Lower lobe of right lung (tissue), 2 donors: ENCODE results near the gene SIDT1. TPM values are rescaled to one million over a fixed set of nuclear protein-coding genes. Genes with fewer than 3 reads are reported as not detected.

Experiments
- ATAC-seq, 2 donors: fragments of 200-7000 bp; cut with Tn5 transposase; one replicate each; pipeline ENCODE4 v1.9.1; 2020 to 2022; ENCODE audit warnings: mild to moderate bottlenecking in 2 of 2, moderate library complexity in 2 of 2
- DNase-seq: peaks from one replicate; pipeline ENCODE4 v3.0.0-alpha.2; 2020
- H3K27ac ChIP-seq: fragments of 200-600 bp; one replicate; pipeline ENCODE4 v1.8.0; 2022
- H3K27me3 ChIP-seq: fragments of 200-600 bp; one replicate; pipeline ENCODE4 v1.8.0; 2022; ENCODE audit warnings: low read depth
- H3K36me3 ChIP-seq: fragments of 200-600 bp; one replicate; pipeline ENCODE4 v1.8.0; 2022; ENCODE audit warnings: mild to moderate bottlenecking
- H3K4me1 ChIP-seq: fragments of 200-600 bp; one replicate; pipeline ENCODE4 v1.8.0; 2022
- H3K4me3 ChIP-seq: fragments of 200-600 bp; one replicate; pipeline ENCODE4 v1.8.0; 2022; ENCODE audit warnings: mild to moderate bottlenecking
- H3K9me3 ChIP-seq: fragments of 200-600 bp; one replicate; pipeline ENCODE4 v1.8.0; 2022
- CTCF ChIP-seq: fragments of 200-600 bp; IDR thresholded peaks from one replicate; pipeline ENCODE4 v1.8.0; 2022; ENCODE audit warnings: antibody characterized with exemption, mild to moderate bottlenecking
- intact Hi-C: fragments of 100-400 bp; cut with DNase I; formaldehyde crosslinking; loops from one replicate; pipeline ENCODE4 v1.11.0; 2022
- total RNA-seq: library from RNA; stranded (reverse); fragmentation: NEBNext Ultra II Directional; extraction: Animal tissue kit (Norgen Biotek cat#: 25700); gene quantifications from one replicate; pipeline ENCODE4 v1.2.1, GENCODE V29; 2021
- donor health status: DM: no; HTN: yes; CAD: no; lungs with severe emphysema.

Gene SIDT1
- total RNA-seq, 1 donor from 2014 or later = 5.3 TPM

GRCh38 chr3:113615976-113616375, 83.6 kb downstream of the SIDT1 start:
- peaks cover 11% of the 10 kb centered on the region for H3K4me1 ChIP-seq
- intact Hi-C loops = no loop called here
- no peaks in the 10 kb centered on the region for H3K36me3 ChIP-seq
- H3K27me3 ChIP-seq = no peaks in the 10 kb centered on the region
- TF ChIP-seq CTCF = no peak
- no peak for ATAC-seq
- no peak for DNase-seq
- H3K27ac ChIP-seq = no peak overlapping the region
- no peak overlapping the region for H3K4me3 ChIP-seq
- H3K9me3 ChIP-seq = no peaks in the 10 kb centered on the region

- DNase-seq (no peak), ATAC-seq (no peak)
- H3K4me3 ChIP-seq = no peak overlapping the region
- peaks cover 11% of the 10 kb centered on the region for H3K4me1 ChIP-seq
- H3K27ac ChIP-seq = no peak overlapping the region
- H3K27me3 ChIP-seq = no peaks in the 10 kb centered on the region
- H3K9me3 ChIP-seq = no peaks in the 10 kb centered on the region
- intact Hi-C loops = no loop called here
- TF ChIP-seq CTCF = no peak
- H3K36me3 ChIP-seq = no peaks in the 10 kb centered on the region
Measured at GRCh38 chr3:113617726-113618125, 85.4 kb downstream of the SIDT1 start.

- TF ChIP-seq CTCF = no peak
- DNase-seq (no peak), ATAC-seq (no peak)
- no peak overlapping the region for H3K4me3 ChIP-seq
- H3K36me3 ChIP-seq = no peaks in the 10 kb centered on the region
- intact Hi-C loops = no loop called here
- H3K4me1 ChIP-seq = no peaks in the 10 kb centered on the region
- no peaks in the 10 kb centered on the region for H3K9me3 ChIP-seq
- no peaks in the 10 kb centered on the region for H3K27me3 ChIP-seq
- no peak overlapping the region for H3K27ac ChIP-seq
Measured at GRCh38 chr3:113620091-113620490, 87.7 kb downstream of the SIDT1 start.

- no peak for TF ChIP-seq CTCF
- H3K27ac ChIP-seq = no peak overlapping the region
- H3K4me1 ChIP-seq = peaks cover 8% of the 10 kb centered on the region
- H3K4me3 ChIP-seq = no peak overlapping the region
- H3K27me3 ChIP-seq = no peaks in the 10 kb centered on the region
- no peaks in the 10 kb centered on the region for H3K9me3 ChIP-seq
- intact Hi-C loops = no loop called here
- no peak for ATAC-seq
- no peak for DNase-seq
- H3K36me3 ChIP-seq = no peaks in the 10 kb centered on the region
Measured at GRCh38 chr3:113623324-113623723, 91.0 kb downstream of the SIDT1 start.

- H3K4me1 ChIP-seq = peaks cover 8% of the 10 kb centered on the region
- no peak for TF ChIP-seq CTCF
- H3K36me3 ChIP-seq = no peaks in the 10 kb centered on the region
- ATAC-seq (no peak), DNase-seq (no peak)
- H3K9me3 ChIP-seq = no peaks in the 10 kb centered on the region
- H3K27me3 ChIP-seq = no peaks in the 10 kb centered on the region
- no peak overlapping the region for H3K27ac ChIP-seq
- intact Hi-C loops = no loop called here
- no peak overlapping the region for H3K4me3 ChIP-seq
Measured at GRCh38 chr3:113623811-113624210, 91.5 kb downstream of the SIDT1 start.

GRCh38 chr3:113625834-113626233, 93.5 kb downstream of the SIDT1 start:
- ATAC-seq = no peak
- intact Hi-C loops = no loop called here
- peaks cover 8% of the 10 kb centered on the region for H3K4me1 ChIP-seq
- H3K27ac ChIP-seq = peak overlapping the region; percentile 10
- H3K9me3 ChIP-seq = no peaks in the 10 kb centered on the region
- no peaks in the 10 kb centered on the region for H3K27me3 ChIP-seq
- no peak for DNase-seq
- H3K36me3 ChIP-seq = no peaks in the 10 kb centered on the region
- no peak for TF ChIP-seq CTCF
- H3K4me3 ChIP-seq = no peak overlapping the region
